Measurements from ENCODE around the gene IGLL5.

IGLL5 gene

GRCh38 chr22:22863001-22863400 lies 24.6 kb upstream of the IGLL5 start:
- DNase-seq (ENCODE audit: low spot score): no peak

GRCh38 chr22:22865311-22866072 lies 22.1 kb upstream of the IGLL5 start:
- DNase-seq (ENCODE audit: low spot score): no peak

GRCh38 chr22:22866381-22867111 lies 21.1 kb upstream of the IGLL5 start:
- DNase-seq (ENCODE audit: low spot score): no peak

GRCh38 chr22:22867996-22868715 lies 19.5 kb upstream of the IGLL5 start:
- no peak for DNase-seq (ENCODE audit: low spot score)

- DNase-seq (ENCODE audit: low spot score): no peak
These were observed 16.8 kb upstream of the IGLL5 start for GRCh38 chr22:22870577-22871404.

- no peak for DNase-seq (ENCODE audit: low spot score)
These were observed 15.9 kb upstream of the IGLL5 start for GRCh38 chr22:22871536-22872278.

GRCh38 chr22:22872722-22873708 lies 14.6 kb upstream of the IGLL5 start:
- DNase-seq (ENCODE audit: low spot score): no peak

- DNase-seq (ENCODE audit: low spot score): peak; percentile 75
These were observed 9.9 kb upstream of the IGLL5 start for GRCh38 chr22:22877523-22878210.

GRCh38 chr22:22878211-22878570 lies 9.4 kb upstream of the IGLL5 start:
- no peak for DNase-seq (ENCODE audit: low spot score)

GRCh38 chr22:22878801-22879674 lies 8.6 kb upstream of the IGLL5 start:
- DNase-seq (ENCODE audit: low spot score): no peak

- DNase-seq (ENCODE audit: low spot score): no peak
These were observed 7.9 kb upstream of the IGLL5 start for GRCh38 chr22:22879675-22880155.

- DNase-seq (ENCODE audit: low spot score): no peak
These were observed 7.0 kb upstream of the IGLL5 start for GRCh38 chr22:22880645-22881044.

GRCh38 chr22:22881116-22882000 lies 6.3 kb upstream of the IGLL5 start:
- DNase-seq (ENCODE audit: low spot score): no peak

GRCh38 chr22:22882033-22882717 lies 5.4 kb upstream of the IGLL5 start:
- no peak for DNase-seq (ENCODE audit: low spot score)

- no peak for DNase-seq (ENCODE audit: low spot score)
These were observed 4.4 kb upstream of the IGLL5 start for GRCh38 chr22:22883090-22883727.

Measured in AG08395 (cell line).